Uterine smooth muscle cell (primary cell): ENCODE results near the gene TACSTD2. TPM values are rescaled to one million over a fixed set of nuclear protein-coding genes. Genes with fewer than 3 reads are reported as not detected.

Source experiments
- total RNA-seq: library from RNA; depleted of rRNA; stranded (reverse); fragments of >200 nt; gene quantifications from 2 replicates; pipeline ENCODE4 v1.2.3, GENCODE V29; 2014

Gene TACSTD2, protein sequence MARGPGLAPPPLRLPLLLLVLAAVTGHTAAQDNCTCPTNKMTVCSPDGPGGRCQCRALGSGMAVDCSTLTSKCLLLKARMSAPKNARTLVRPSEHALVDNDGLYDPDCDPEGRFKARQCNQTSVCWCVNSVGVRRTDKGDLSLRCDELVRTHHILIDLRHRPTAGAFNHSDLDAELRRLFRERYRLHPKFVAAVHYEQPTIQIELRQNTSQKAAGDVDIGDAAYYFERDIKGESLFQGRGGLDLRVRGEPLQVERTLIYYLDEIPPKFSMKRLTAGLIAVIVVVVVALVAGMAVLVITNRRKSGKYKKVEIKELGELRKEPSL
- 0.11 and 0.12 TPM in 2 replicates for total RNA-seq

GRCh38 chr1:58576727-58577653, at the start of gene TACSTD2:
Gene TACSTD2, minus strand, starts transcription at chr1:58577252. Its CDS starts 96 bp downstream, at chr1:58577156.

GRCh38 chr1:58546520-58547308, 30.3 kb downstream of the TACSTD2 start, which contains the start of gene OMA1:
Gene OMA1, minus strand, starts transcription at chr1:58546726. Its CDS starts 7,432 bp downstream, at chr1:58539294.

Other genes with a start within 250 kb of the TACSTD2 start
- 15.9 and 30.4 TPM in 2 replicates for gene OMA1, start 30.5 kb downstream of the TACSTD2 start, total RNA-seq
- 19.1 and 19.9 TPM in 2 replicates for gene MYSM1, start 122.8 kb upstream of the TACSTD2 start, total RNA-seq
- gene JUN, start 206.8 kb upstream of the TACSTD2 start, total RNA-seq, result 78.2 and 112 TPM in 2 replicates